NCI-H1105 treated with DMSO at 0.1 percent for 48 hours (cell line): ENCODE data around the gene EMILIN1.
A peak's percentile ranks its signal among the peaks of the same experiment; 100 is the strongest.
"Not testable (repeated sequence)": the region's sequence is repeated elsewhere in the genome, so short reads cannot be mapped to it uniquely, and the experiment has no call there.

Experiments used
- DNase-seq: peaks from one replicate; lab custom pipeline; 2025; lab: John Stamatoyannopoulos, UW

The EMILIN1 gene

DNA sequence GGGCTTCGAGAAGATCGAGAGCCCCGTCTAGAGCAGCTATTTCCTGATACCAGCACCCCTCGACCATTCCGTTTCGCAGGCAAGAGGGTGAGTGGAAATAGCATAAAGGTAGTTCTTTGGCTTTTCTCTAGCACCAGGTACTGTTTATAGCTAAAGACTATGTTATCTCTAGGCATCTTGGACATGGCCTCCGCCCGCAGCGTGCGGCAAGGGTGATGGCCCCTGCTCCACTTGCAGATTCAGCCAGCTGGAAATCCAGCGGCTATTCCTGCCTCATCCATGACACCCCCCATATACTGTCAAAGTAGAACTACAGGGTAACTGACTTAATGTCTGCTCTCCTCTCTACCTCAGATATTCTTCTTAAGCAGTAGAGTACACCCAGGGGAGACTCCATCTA lies 23.7 kb upstream of the EMILIN1 start:
- DNase-seq = no peak

DNA sequence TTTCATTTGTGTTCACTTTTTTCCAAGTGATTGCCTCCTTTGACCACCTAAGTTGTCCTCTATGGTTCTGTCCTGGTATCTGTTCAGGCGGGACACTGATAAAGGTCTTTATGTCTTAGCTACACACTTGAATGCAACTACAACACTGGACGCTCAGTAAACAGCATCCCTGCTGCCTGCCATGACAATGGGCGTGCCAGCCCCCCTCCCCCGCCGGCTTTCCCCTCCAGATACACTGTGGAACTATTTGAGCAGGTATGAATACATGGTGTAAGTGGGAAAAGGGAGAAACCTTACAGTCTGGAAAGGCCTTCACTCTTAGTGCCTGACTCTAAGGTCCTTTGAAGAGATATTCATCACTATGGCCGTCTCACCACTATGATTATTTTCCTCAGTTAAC lies 21.2 kb upstream of the EMILIN1 start:
- DNase-seq = no peak

GRCh38 chr2:27058210-27058609 lies 20.2 kb upstream of the EMILIN1 start:
- DNase-seq = no peak

DNA sequence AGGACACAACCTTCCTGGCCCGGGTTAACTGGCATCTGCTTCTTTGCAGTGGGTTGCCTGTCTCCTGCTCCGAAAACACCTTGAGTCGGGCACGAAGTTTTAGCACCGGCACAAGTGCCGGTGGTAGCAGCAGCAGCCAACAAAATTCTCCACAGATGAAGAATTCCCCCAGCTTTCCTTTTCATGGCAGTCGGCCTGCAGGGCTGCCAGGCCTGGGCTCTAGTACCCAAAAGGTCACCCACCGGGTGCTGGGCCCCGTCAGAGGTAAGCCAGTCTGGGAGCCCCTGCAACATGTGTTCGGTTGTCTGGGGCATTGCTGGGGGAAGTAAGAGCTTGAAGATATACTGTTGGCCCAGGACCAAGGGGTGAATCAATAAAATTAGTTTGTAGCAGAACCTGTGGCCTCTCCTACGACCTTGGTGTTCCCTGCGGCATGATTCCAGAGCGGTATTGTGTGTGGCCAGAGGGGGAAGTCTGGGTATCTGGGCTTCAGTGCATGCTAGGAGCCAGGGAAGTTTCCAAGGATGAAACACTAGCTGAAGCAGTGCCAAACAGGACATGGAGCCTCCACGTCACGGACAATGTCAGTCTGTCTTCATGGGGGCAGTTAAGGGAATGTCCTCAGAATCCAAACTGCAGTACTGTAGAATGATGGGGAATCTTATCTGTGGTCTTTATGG lies 19.1 kb upstream of the EMILIN1 start:
- DNase-seq = no peak

GRCh38 chr2:27060323-27060722 lies 18.1 kb upstream of the EMILIN1 start:
- no peak for DNase-seq

DNA sequence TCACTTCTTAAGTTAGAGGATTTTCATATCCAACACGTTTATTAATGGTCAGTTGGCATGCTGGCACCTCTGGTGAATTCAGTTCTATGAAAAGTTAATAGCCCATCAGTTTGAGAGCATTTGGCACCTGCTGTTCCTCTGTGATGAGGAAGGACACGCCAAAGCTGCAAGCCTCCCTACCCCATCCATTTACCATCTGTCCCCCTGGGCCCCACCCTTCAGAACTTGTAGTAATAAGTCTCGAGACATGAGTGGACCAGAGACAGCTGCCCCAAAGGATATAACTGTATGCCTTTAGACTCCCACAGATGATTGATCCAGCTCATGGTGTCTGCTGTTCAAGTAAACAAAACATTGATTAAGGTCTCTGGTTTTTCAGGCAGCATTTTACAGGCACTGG lies 13.3 kb upstream of the EMILIN1 start:
- DNase-seq = no peak

GRCh38 chr2:27067385-27067784 lies 11.0 kb upstream of the EMILIN1 start:
- DNase-seq = no peak

DNA sequence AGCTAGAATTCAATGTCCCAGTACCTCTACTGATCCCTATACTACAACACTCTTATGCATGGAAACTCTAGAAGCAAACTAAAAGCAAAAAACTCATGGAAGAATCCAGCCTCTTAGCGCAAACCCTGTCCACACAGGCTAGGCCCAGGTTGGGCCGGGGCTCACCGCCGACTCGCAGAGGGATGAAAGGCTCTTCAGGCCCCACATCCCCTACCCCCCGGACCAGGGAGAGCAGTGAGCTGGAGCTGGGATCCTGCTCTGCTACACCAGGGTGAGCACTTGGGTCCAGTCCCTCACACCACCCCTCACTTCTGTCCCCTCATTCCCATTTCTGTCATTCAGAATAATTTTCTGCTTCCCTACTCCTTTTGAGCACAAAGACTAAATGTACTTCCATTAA lies 9.0 kb upstream of the EMILIN1 start:
- DNase-seq = no peak

DNA sequence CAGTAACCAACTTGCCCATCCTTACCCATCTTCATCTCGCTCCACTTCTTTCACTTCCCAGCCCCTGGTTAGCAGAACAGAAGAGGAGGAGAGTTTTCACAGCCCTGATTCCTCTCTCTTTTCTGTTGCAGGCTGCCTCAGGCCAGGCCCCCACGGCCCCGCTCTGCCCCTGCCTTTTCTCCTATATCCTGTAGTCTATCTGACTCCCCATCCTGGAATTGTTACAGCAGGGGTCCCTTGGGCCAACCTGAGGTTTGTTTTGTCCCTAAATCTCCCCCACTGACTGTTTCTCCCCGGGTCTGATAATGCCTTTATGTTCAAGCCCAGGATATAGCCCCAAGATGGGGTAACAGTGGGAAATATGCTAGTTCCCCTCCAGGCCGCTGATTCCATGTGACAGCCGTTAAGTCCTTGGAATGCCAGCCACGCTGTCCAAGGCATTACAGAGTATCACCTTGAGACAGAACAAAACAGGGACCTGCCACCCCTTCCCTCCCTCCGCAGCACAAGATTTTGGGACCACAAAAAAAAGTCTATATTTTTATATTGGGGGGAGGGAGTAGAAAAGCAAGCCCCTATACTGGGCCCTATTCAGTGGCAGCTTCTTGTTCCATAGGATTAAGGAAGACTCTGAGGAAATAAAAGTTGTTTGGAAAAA lies 8.3 kb upstream of the EMILIN1 start:
- no peak for DNase-seq

GRCh38 chr2:27070653-27071276 lies 7.7 kb upstream of the EMILIN1 start:
- DNase-seq = no peak

- peak; percentile 81 for DNase-seq
Measured at GRCh38 chr2:27071277-27071989, 7.0 kb upstream of the EMILIN1 start, which contains the start of gene OST4. OST4 (minus strand) TSS chr2:27071654.

GRCh38 chr2:27071990-27072830 lies 6.2 kb upstream of the EMILIN1 start:
- peak; percentile 13 for DNase-seq

- DNase-seq = no peak
Measured at GRCh38 chr2:27072920-27073319, 5.5 kb upstream of the EMILIN1 start.

GRCh38 chr2:27073782-27074181 lies 4.6 kb upstream of the EMILIN1 start:
- DNase-seq = no peak

DNA sequence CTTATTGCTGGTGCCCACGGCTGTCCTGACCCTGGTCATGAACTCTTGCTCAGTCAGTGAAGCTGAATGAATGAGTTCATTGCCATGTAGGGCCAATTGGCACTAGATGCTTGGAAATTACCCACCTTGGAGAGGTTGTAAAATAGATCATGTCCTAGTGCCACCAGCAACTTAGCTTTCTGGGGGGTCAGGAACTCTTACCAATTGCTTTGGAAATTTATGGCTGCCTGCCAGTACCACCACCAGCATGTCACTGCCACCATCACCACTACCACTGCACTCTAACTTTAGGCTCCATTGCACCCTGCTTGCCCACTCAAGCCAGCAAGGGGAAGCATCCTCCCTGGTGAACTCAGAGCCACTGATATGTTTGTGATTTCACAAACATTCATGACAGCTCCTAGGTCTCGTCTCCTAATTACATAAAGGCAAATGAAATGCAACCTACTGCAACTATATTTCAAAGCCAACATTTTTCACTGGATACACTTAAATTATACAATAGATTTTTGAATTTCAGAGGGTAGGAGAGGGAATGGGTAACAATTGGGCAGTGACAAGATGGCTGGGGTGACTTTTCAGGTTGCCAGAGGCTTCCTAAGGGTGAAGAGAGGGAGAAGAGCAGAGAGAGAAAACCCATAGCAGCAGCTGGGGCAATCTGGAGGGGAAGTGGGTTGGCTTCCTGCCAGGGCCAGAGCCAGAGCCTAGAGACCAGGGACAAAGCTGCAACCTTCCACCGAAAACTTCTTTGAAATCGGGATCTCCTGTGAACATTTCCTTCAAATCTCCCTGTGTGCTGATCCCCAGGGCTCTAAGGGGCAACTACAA lies 3.5 kb upstream of the EMILIN1 start:
- DNase-seq = peak; percentile 19

DNA sequence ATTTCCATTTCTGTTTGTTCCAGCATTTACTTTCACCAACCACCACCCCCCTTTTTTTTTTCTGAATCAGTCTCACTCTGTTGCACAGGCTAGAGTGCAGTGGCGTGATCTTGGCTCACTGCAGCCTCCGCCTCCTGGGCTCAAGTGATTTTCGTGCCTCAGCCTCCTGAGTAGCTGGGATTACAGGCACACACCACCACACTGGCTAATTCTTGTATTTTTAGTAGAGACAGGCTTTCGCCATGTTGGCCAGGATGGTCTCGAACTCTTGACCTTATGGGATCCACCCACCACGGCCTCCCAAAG lies 2.9 kb upstream of the EMILIN1 start:
- DNase-seq = not testable (repeated sequence)

GRCh38 chr2:27076323-27076722 lies 2.1 kb upstream of the EMILIN1 start:
- no peak for DNase-seq

DNA sequence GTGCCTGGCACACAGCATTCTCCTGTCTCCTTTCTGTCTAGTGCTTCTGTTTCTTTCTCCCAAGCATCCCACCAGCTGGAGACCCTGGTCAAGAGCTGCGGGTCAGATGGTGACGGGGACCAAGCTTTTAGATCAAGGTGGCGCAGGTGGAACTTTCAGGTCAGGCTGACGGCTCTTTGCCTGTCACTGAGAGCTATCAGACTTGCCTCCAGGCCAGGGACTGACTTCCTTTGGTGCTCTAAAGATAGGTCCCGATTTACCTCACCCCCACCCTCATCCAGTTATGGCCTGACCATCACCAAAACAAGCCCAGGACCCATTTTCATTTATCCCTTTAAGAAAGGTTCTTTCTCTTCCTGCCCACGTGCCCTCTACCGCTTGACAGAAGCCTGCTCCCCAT lies 1.2 kb upstream of the EMILIN1 start:
- no peak for DNase-seq

- DNase-seq = no peak
Measured at GRCh38 chr2:27079233-27080139, 1.1 kb downstream of the EMILIN1 start.

DNA sequence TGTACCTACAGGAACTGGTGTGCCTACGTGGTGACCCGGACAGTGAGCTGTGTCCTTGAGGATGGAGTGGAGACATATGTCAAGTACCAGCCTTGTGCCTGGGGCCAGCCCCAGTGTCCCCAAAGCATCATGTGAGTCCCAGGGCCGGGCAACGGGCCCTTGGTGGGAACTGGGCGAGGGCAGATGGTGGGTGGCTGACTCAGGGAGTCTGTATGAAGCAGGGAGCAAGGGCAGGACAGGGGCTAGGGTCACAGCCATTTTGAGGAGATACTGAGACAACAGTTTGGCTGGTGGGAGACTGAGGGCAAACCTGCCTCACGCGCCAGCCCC lies 1.7 kb downstream of the EMILIN1 start:
- no peak for DNase-seq
